Liver (tissue), 9 donors: ENCODE results near the gene NFIA. TPM values are rescaled to one million over a fixed set of nuclear protein-coding genes. Genes with fewer than 3 reads are reported as not detected.

Source experiments
- DNase-seq: peaks from one replicate; pipeline ENCODE4 v3.0.0-alpha.2; 2017; ENCODE audit warnings: low spot score
- H3K27ac ChIP-seq, 2 donors: one replicate each; pipeline ENCODE4 v1.7.0; 2013; ENCODE audit warnings: inconsistent platforms in 2 of 2, low read length in 2 of 2, control low read depth in 1 of 2, low read depth in 1 of 2, mild to moderate bottlenecking in 1 of 2
- H3K27me3 ChIP-seq, 4 donors: one replicate each; pipeline versions ENCODE4 v1.6.1 to v1.7.0; 2013; ENCODE audit warnings: low read length in 3 of 4, inconsistent platforms in 1 of 4, mild to moderate bottlenecking in 1 of 4, moderate library complexity in 1 of 4; ENCODE audit not compliant: control insufficient read depth in 4 of 4, insufficient read depth in 4 of 4
- H3K36me3 ChIP-seq, 4 donors: one replicate each; pipeline versions ENCODE4 v1.6.1 to v1.7.0; 2013; ENCODE audit warnings: low read length in 3 of 4, mild to moderate bottlenecking in 3 of 4, low read depth in 1 of 4, moderate library complexity in 1 of 4; ENCODE audit not compliant: control insufficient read depth in 4 of 4, insufficient read depth in 3 of 4
- H3K4me1 ChIP-seq, 4 donors: one replicate each; pipeline versions ENCODE4 v1.6.1 to v1.7.0; 2013; ENCODE audit warnings: low read length in 3 of 4, mild to moderate bottlenecking in 3 of 4, moderate library complexity in 1 of 4; ENCODE audit not compliant: control insufficient read depth in 4 of 4, insufficient read depth in 4 of 4
- H3K4me3 ChIP-seq, 3 donors: one replicate each; pipeline versions ENCODE4 v1.6.1 to v1.7.0; 2013; ENCODE audit warnings: low read length in 3 of 3, control low read depth in 1 of 3, low read depth in 1 of 3, mild to moderate bottlenecking in 1 of 3
- H3K9ac ChIP-seq, 2 donors: one replicate each; pipeline ENCODE4 v1.7.0; 2013; ENCODE audit warnings: low read length in 2 of 2, mild to moderate bottlenecking in 2 of 2, moderate library complexity in 2 of 2, control low read depth in 1 of 2, low read depth in 1 of 2
- H3K9me3 ChIP-seq, 4 donors: one replicate each; pipeline versions ENCODE4 v1.6.1 to v1.7.0; 2013; ENCODE audit warnings: low read length in 3 of 4; ENCODE audit not compliant: control insufficient read depth in 4 of 4
- ATF3 ChIP-seq: IDR thresholded peaks from 2 replicates; pipeline ENCODE4 v1.6.1; 2016; ENCODE audit warnings: antibody characterized with exemption
- EGR1 ChIP-seq, 2 donors: IDR thresholded peaks; 2 replicates each; pipeline ENCODE4 v1.6.1; 2016 to 2018; ENCODE audit warnings: antibody characterized with exemption in 2 of 2, low read depth in 2 of 2
- FOXA1 ChIP-seq: IDR thresholded peaks from 2 replicates; pipeline ENCODE4 v1.6.1; 2016; ENCODE audit warnings: antibody characterized with exemption
- FOXA2 ChIP-seq: IDR thresholded peaks from 2 replicates; pipeline ENCODE4 v1.6.1; 2016; ENCODE audit warnings: antibody characterized with exemption
- GABPA ChIP-seq, 2 donors: IDR thresholded peaks in 1 of 2; conservative IDR thresholded peaks in 1 of 2; 2 replicates each; pipeline ENCODE4 v1.6.1; 2016; ENCODE audit warnings: antibody characterized with exemption in 2 of 2, mild to moderate bottlenecking in 1 of 2, moderate library complexity in 1 of 2
- HNF4A ChIP-seq, 2 donors: conservative IDR thresholded peaks; 2 replicates each; pipeline ENCODE4 v1.6.1; 2016; ENCODE audit warnings: antibody characterized with exemption in 2 of 2, mild to moderate bottlenecking in 2 of 2
- HNF4G ChIP-seq: IDR thresholded peaks from 2 replicates; pipeline ENCODE4 v1.6.1; 2016; ENCODE audit warnings: antibody characterized with exemption
- JUND ChIP-seq, 2 donors: IDR thresholded peaks; 2 replicates each; pipeline ENCODE4 v1.6.1; 2016; ENCODE audit warnings: antibody characterized with exemption in 2 of 2
- MAX ChIP-seq: IDR thresholded peaks from 2 replicates; pipeline ENCODE4 v1.6.1; 2016; ENCODE audit warnings: antibody characterized with exemption
- NR2F2 ChIP-seq: IDR thresholded peaks from 2 replicates; pipeline ENCODE4 v1.6.1; 2016; ENCODE audit warnings: antibody characterized with exemption
- RAD21 ChIP-seq, 2 donors: IDR thresholded peaks; 2 replicates each; pipeline ENCODE4 v1.6.1; 2016; ENCODE audit warnings: antibody characterized with exemption in 2 of 2, mild to moderate bottlenecking in 2 of 2
- RXRA ChIP-seq, 2 donors: IDR thresholded peaks; 2 replicates each; pipeline ENCODE4 v1.6.1; 2017 to 2018; ENCODE audit warnings: antibody characterized with exemption in 2 of 2, mild to moderate bottlenecking in 1 of 2
- SP1 ChIP-seq: IDR thresholded peaks from 2 replicates; pipeline ENCODE4 v1.6.1; 2018; ENCODE audit warnings: antibody characterized with exemption, mild to moderate bottlenecking
- TAF1 ChIP-seq: conservative IDR thresholded peaks from 2 replicates; pipeline ENCODE4 v1.6.1; 2016; ENCODE audit warnings: antibody characterized with exemption, mild to moderate bottlenecking
- YY1 ChIP-seq: IDR thresholded peaks from 2 replicates; pipeline ENCODE4 v1.6.1; 2016; ENCODE audit warnings: antibody characterized with exemption, mild to moderate bottlenecking
- ZBTB33 ChIP-seq: IDR thresholded peaks from 2 replicates; pipeline ENCODE4 v1.6.1; 2016; ENCODE audit warnings: antibody characterized with exemption
- WGBS: extraction: QIAGEN DNeasy Blood & Tissue Kit; methylation state at CpG from one replicate; pipeline ENCODE4 v1.1.7; 2013; 5-methylcytosine and 5-hydroxymethylcytosine counted together
- polyA plus RNA-seq, 2 donors: library from polyadenylated mRNA; stranded (reverse) in 1 of 2; unstranded in 1 of 2; fragments of 200-250 nt in 1 of 2; fragments of >200 nt in 1 of 2; fragmentation: Nextera tagmentation in 1 of 2; extraction: Ambion mirVana in 1 of 2; gene quantifications; one replicate each; pipeline versions ENCODE4 v1.2.1 to v1.2.3, GENCODE V29; 2013 to 2015
- total RNA-seq, 2 donors: library from RNA; depleted of rRNA; stranded (reverse); fragments of >200 nt; gene quantifications; one replicate each; pipeline ENCODE4 v1.2.3, GENCODE V29; 2014
- TF ChIP-seq, protein P1 (sequence below): fragments of 150-350 bp; IDR thresholded peaks from 2 replicates; pipeline ENCODE4 v1.5.1; 2017; ENCODE audit warnings: improper control_type of control experiment, low read depth, low read length; ENCODE audit not compliant: missing input control
- TF ChIP-seq, protein P2 (sequence below): IDR thresholded peaks from 2 replicates; pipeline ENCODE4 v1.6.1; 2016; ENCODE audit warnings: antibody characterized with exemption, mild to moderate bottlenecking
- donor health status: healthy.
- donor health status: healthy.
- donor health status: healthy.
- donor health status: healthy.
- donor health status: healthy.

The NFIA gene
- total and polyA plus RNA-seq, 4 donors = 6.8 to 53.7 (median 22.2) TPM

DNA sequence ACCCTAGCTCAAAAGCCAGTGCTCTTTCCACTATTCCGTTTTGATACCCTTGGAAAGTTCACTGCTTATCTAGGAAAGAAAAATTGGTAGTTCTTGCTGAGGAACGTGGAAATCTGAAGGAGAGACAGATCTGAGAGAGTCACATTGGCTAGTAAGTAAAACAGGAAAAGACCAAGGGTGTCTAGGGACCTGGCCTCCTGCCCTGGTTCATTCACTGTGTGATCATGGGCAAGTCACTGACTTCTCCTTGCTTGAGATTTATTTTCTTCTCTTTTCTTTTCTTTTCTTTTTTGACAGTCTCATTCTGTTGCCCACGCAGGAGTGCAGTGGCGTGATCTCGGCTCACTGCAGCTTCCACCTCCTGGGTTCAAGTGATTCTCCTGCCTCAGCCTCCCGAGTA lies 90.8 kb downstream of the NFIA start (continued):
- no peak for TF ChIP-seq FOXA1
- TF ChIP-seq, protein P1, sequence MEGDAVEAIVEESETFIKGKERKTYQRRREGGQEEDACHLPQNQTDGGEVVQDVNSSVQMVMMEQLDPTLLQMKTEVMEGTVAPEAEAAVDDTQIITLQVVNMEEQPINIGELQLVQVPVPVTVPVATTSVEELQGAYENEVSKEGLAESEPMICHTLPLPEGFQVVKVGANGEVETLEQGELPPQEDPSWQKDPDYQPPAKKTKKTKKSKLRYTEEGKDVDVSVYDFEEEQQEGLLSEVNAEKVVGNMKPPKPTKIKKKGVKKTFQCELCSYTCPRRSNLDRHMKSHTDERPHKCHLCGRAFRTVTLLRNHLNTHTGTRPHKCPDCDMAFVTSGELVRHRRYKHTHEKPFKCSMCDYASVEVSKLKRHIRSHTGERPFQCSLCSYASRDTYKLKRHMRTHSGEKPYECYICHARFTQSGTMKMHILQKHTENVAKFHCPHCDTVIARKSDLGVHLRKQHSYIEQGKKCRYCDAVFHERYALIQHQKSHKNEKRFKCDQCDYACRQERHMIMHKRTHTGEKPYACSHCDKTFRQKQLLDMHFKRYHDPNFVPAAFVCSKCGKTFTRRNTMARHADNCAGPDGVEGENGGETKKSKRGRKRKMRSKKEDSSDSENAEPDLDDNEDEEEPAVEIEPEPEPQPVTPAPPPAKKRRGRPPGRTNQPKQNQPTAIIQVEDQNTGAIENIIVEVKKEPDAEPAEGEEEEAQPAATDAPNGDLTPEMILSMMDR = no peak
- no peak for TF ChIP-seq SP1

- Histone ChIP-seq H3K9me3 (no peaks in the 10 kb centered on the region), H3K27ac (peak overlapping the region in 1 of 2 donors; percentile 3), H3K4me3 (no peak overlapping the region), H3K4me1 (peaks cover 0 to 45% (median 12%) of the 10 kb centered on the region in 4 donors), H3K9ac (no peak overlapping the region), H3K36me3 (no peaks in the 10 kb centered on the region), H3K27me3 (no peaks in the 10 kb centered on the region)
- 43% methylated on average over 5 of the region's 5 CpGs for WGBS
- TF ChIP-seq JUND (IDR thresholded peaks at IDR 0.05) (no peak), SP1 (no peak), YY1 (peak; percentile 18), HNF4G (no peak), RXRA (IDR thresholded peaks at IDR 0.05) (no peak), EGR1 (IDR thresholded peaks at IDR 0.05; ENCODE audit: low read depth in 2 of 2) (no peak), ZBTB33 (no peak), MAX (no peak), HNF4A (conservative IDR thresholded peaks at IDR 0.05) (peak in 1 of 2 donors; percentile 19), NR2F2 (no peak), FOXA1 (no peak), RAD21 (IDR thresholded peaks at IDR 0.05) (peak; percentile 35 to 49), ATF3 (no peak), TAF1 (no peak), FOXA2 (no peak), GABPA (IDR thresholded peaks at IDR 0.05 in 1 of 2, conservative IDR thresholded peaks at IDR 0.05 in 1 of 2) (no peak)
- TF ChIP-seq, protein P2, sequence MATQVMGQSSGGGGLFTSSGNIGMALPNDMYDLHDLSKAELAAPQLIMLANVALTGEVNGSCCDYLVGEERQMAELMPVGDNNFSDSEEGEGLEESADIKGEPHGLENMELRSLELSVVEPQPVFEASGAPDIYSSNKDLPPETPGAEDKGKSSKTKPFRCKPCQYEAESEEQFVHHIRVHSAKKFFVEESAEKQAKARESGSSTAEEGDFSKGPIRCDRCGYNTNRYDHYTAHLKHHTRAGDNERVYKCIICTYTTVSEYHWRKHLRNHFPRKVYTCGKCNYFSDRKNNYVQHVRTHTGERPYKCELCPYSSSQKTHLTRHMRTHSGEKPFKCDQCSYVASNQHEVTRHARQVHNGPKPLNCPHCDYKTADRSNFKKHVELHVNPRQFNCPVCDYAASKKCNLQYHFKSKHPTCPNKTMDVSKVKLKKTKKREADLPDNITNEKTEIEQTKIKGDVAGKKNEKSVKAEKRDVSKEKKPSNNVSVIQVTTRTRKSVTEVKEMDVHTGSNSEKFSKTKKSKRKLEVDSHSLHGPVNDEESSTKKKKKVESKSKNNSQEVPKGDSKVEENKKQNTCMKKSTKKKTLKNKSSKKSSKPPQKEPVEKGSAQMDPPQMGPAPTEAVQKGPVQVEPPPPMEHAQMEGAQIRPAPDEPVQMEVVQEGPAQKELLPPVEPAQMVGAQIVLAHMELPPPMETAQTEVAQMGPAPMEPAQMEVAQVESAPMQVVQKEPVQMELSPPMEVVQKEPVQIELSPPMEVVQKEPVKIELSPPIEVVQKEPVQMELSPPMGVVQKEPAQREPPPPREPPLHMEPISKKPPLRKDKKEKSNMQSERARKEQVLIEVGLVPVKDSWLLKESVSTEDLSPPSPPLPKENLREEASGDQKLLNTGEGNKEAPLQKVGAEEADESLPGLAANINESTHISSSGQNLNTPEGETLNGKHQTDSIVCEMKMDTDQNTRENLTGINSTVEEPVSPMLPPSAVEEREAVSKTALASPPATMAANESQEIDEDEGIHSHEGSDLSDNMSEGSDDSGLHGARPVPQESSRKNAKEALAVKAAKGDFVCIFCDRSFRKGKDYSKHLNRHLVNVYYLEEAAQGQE = no peak
- TF ChIP-seq, protein P1 = no peak
- no peak for DNase-seq
Measured at GRCh38 chr1:61174060-61174795, 91.9 kb downstream of the NFIA start.
